NCI-H2029 treated with DMSO at 0.1 percent for 48 hours (cell line): ENCODE data around the gene PDK4.

Experiments
- DNase-seq: peaks from one replicate; lab custom pipeline; 2025; lab: John Stamatoyannopoulos, UW

The PDK4 gene

DNA sequence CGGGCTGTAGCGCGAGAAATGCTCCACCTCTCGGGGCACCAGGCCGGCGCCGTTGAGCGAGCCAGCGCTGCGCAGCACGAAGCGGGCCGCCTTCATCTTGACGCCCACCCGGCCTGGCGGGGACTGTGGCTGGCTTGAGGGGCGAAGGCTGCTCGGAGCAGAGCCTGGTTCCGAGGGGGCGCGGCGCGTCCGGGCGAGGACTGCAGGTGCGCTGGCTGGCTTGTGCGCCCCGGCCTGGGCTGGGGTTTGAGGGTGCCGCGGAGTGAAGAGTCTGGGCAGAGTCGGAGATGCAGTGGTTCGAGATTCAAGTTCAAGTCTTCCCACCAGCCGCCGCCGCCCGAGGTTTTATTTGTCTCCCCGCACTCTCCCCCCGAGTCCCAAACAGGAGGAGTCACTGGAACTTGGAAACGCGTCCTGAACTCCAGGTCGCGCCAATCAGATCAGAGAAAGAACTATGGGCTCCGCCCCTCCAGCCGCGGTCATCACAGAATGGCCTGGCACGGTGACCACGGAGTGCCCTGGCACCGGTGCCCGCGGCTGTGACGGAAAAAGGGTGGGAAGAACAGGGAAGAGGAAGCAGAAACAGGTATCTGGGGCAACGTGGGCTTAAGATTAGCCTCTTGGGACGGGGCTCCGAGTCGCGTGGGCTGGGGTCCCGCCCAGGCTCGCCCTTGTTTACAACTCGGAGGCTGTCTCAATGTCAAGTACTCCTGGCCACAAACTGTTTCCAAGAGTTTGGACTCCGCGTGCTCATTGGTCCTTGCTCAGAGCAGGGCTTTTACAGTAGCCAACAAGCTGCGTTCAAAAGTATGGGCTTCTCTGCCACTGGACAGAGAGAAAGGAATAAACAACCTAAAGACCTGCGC lies at the start of gene PDK4:
Gene PDK4 (minus strand): TSS at position 319 of the 866 bp plus-strand sequence. CDS start 223 bp downstream, at position 96.
- peak; percentile 31 for DNase-seq

DNA sequence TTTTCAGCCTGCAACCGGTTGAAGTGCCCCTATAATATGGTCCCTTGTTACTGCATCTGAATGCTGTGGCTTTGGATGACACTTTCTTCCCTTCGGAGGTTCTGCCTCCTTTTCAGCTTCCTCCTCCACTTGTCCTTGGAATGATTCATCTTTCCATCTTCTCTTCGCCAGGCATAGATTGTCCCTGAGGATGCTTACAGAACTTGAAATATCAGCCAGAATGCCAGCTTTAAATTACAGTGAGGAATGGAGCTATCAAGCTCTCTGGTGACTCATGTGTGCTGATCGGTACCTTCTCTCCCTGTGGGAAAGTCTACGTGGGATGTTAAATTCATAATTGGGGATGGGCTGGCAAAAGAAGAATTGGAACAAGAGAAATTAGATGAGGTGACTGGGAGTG lies 45.9 kb upstream of the PDK4 start:
- DNase-seq = no peak

DNA sequence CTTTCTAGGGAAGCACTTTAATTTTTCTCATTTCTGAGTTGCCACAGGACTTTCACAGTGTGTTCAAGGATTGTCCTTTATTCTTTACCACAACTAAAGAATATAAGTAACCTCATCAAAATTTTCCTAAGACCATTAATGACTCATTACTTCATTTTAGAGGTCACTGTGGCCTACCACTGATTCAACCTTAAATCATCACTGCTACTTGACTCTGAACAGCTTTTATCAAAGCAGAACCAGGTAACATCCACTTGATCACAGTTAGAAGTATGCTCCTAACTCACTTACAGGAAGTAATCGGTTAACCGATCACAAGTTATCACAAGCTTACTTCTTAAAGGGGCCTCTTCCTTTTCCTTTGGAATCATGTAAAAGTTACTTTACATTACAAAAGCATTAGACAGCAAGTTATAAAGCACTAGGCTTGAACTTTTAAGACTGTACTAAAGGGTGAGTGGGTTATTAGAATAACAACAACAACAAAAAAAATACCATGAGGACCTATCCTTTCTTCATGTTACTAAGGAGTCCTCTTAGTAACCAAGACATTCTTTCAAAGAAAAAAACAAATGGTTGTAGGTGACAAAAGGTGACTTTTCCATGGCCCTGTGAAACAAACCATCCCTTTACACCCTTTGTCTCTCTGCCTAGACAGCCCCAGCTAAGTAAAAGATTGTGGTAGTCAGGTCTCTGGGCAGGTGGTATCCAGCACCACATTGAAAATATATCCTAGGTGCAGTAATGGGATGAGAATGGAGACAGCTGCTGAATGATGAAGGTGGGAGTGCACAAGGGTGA lies 40.0 kb upstream of the PDK4 start:
- no peak for DNase-seq

DNA sequence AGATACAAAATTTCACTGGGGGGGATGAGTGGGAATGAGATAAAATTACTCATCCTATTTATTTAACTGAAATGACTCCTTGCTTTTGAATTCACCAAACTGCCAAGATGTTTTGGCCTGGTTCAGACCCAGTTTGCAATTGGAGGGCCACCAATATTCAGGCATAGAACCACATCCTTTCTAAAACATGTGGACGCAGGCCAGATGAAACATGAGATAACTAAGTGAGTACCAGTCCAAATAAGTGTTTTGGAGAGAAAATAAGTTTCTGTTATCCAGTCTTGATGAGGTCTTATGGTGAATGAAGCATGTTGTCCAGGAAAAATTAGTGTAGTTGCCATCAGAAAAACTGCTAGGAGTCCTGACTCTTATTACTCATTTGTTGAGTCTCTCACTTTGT lies 36.3 kb upstream of the PDK4 start:
- DNase-seq = no peak

DNA sequence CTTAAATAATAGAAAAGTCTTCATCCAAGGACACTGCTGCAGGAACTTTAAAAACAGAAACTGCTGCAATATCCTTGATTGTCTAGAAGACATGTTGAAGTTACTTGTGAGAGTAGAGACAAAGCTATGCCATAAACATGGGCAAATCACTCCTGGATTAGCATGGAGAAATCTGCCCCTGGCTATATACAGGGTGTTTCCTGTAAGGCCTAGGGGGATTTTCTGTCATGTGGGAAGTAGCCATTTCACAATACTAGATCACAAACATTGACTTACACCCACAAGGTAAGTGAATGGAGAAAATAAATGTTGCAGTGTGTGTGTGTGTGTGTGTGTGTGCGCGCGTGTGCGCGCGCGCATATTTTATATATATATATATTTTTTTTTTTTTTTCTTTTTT lies 35.2 kb upstream of the PDK4 start:
- no peak for DNase-seq

DNA sequence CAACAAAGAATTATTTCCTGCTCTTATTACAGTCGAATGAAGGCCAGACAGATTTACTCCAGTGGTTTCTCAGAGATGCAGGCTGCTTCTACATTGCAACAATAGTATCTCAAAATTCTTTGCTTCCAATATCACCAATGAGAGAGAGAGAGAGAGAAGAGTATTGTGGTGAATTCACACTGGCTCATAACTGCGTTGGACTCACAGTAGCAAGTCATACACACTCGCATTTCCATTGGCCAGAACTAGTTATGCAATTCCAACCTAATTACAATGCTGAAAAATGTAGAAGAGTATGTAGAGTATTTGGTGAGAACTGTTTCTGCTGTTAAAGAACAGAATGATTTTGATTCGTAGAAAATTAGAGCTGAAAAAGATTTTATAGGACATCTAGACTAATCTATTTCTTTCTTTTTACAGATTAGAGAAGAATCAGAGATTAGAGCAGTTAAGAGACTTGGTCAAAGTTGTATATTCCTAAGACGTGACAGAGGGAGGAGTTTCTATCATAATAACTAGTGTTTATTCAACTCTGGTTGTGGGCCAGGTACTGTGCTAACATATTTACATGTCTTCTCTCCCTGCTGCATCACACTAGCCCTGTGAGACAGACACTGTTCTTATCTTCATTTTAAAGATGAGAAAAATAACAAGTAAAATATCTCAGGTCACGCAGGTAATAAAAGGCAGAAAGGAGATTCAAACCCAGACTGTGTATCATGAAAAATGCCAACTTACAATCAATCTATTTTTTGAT lies 34.6 kb upstream of the PDK4 start:
- DNase-seq = no peak

DNA sequence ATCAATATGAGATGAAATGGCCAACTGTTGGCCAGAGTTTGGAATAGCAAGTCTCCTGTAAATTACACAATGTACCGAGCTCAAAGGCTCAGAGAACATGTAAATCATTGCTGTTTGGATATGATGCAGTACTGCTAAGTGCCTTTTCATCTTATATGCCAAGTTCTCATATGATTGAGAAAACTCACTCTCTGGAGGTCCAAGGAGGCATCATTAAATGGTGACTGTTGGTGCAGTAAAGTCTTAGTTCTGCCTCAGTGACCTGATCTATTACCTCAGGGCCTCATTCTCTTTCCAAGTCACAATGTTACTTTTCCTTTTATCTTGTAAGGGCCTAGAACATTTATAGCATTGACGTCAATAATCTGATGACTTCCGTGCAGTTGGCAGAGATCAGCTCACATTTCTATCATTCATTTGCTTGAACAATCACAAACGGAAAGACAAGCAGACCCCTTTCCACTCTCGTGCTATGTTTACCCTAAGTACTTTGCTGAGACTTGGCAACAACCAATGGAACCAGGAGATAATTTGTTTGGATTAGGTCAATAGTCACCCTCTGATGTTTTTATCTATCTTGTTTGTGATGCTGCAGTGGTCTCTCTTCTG lies 32.6 kb upstream of the PDK4 start:
- DNase-seq = peak; percentile 82

DNA sequence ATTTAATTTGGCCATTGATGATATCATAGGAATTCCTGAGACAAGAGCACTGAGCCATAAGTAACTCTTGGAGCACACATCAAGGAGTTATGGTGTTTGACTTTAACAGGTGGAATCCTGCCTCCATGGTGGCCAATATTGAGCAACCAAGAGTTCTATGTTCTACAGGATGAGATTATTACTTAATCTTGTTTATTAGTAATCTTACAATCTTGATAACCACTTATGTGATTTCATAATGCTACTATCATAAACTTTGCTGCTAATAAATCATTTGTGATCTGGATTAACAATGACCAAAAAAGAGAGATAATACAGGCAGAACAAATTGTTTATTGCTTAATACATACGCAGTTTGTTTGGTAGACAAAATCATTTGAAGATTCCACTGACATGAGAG lies 27.5 kb upstream of the PDK4 start:
- DNase-seq = no peak

DNA sequence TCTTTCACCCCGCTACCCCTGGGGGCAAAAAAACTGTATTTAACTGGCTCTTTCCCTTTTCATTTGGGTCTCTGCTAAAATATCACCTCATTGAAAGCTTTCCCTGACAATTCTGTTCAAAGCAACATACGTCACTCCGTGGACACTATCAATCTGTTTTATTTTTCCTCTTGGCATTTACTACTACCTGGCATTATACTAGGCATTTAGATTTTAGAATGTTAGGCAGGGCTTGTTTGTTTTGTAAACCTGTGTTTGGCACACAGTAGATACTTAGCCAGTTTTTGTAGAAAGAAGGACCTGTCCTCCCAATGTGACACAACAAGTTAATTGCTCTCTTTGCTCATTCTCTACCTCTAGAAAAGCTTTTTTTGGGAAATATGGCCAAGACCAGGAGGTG lies 26.5 kb upstream of the PDK4 start:
- no peak for DNase-seq

DNA sequence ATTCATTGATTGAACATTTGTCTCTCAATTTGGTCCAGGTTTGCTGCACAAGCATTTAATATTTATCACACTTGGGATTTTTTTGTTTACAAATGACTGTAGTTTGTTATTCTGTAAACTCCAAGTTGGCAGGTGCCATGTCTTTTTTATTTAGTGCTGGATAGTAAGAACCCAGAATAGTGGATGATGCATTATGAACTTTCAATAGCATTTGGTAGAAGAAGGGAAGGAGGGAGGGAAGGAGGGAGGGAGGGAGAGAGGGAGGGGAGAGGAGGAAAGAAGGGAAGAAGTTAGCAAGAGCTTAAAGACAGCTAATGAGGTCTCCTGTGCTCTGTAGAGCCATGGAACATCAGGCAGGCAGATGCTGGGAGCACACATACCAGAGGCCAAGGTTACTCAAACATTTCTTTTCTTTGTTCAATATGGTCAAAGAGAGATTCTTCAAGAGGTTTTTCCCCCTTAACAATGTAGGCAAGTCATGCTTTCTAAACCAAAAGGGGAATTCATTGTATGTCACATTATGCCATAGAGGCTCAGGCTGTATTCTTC lies 25.8 kb upstream of the PDK4 start:
- no peak for DNase-seq

DNA sequence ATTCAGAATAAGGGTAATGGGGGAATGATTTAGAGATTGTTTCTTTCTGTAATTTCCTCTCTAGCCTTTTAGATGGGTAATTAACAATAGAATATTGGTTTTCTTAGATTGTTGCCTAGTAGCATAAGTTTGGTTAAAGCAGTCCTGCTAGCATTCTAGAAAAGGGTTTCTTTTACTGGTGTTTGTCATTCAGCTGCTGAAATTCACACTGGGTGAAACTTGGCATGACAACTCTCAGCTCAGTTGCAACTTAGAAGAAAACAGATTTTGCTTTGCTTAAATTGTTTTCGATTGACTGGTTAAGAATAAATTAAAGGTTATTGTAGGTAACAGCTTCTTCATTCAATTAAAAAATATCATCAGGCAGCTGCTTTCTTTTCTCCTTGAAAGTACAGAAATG lies 25.1 kb upstream of the PDK4 start:
- no peak for DNase-seq

DNA sequence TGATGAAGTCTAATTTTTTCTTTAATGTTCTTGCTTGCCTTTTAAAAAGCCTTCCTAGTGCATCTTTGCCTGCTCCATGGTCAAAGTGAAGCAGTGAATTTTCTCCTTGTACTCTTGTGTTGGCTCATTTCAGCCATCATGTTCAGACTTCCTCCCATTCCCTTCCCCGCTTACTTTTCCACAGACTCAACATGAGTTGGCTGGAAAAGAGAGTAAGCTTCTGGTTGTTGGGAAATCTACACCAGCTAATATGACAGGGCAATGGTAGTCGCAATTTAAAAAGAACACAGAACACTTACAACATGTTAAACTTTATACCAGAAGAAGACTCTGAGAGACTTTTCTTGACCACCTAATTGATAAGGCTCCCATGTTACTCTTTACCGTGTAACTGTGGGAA lies 24.3 kb upstream of the PDK4 start:
- no peak for DNase-seq

DNA sequence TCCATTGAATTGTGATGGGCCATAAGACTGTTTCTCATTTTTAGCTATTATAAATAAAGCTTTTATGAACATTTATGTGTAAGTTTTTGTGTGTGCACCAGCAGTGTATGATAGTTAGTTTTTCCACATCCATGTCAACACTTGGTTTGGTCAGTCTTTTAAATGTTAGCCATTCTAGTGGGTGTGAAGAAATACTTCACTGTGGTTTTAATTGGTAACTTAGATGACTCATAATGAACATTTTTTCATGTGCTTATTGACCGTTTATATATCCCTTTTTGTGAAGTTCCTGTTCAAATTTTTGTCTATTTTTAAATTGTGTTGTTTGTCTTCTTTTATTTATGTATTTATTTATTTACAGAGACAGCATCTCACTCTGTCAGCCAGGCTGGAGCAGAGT lies 23.6 kb upstream of the PDK4 start:
- no peak for DNase-seq

DNA sequence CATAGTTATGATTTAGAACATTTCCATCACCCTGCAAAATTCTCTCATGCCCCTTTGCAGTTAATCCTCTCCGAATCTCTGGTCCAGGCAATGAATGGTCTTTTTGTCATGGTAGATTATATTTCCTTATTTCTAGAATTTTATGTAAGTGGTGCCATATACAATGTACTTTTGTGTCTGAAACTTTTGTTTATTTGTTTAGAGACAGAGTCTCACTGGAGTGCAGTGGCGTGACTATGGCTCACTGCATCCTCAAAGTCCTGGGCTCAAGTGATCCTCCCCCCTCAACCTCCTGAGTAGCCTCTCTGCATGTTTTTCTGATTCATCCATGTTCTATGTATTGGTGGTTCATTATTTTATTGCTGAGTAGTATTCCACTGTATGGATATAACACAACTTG lies 23.2 kb upstream of the PDK4 start:
- no peak for DNase-seq

DNA sequence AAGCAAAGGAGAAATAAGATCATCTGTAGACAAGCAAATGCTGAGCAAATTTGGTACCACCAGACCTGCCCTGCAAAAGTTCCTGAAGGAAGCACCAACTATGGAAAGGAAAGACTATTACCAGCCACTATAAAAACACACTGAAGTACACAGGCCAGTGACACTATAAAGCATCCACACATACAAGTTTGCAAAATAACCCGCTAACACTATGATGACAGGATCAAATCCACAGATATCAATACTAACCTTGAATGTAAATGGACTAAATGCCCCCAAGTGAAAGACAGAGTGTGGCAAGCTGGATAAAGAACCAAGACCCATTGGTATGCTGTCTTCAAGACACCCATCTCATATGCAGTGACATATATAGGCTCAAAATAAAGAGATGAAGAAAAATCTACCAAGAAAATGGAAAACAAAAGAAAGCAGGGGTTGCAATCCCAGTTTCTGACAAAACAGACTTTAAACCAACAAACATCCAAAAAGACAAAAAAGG lies 18.2 kb upstream of the PDK4 start:
- no peak for DNase-seq

DNA sequence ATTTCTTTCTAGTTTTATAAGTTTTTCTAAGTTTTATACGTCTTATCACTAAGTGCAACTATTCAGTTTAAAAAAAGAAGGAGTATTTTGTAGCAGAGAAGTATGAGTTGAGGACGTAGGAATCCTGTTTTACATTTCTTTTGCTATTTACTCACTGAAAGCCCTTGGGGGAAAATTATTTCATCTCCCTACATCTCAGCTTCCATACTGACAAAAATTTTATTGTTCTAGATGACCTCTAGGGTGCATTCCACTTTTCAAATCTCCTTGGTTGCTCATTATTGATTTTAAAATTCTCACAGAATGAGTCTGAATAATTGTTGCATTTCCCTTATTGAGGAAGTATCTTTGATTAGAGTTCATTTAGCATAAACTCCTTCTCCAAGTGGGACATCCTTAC lies 14.9 kb upstream of the PDK4 start:
- no peak for DNase-seq

DNA sequence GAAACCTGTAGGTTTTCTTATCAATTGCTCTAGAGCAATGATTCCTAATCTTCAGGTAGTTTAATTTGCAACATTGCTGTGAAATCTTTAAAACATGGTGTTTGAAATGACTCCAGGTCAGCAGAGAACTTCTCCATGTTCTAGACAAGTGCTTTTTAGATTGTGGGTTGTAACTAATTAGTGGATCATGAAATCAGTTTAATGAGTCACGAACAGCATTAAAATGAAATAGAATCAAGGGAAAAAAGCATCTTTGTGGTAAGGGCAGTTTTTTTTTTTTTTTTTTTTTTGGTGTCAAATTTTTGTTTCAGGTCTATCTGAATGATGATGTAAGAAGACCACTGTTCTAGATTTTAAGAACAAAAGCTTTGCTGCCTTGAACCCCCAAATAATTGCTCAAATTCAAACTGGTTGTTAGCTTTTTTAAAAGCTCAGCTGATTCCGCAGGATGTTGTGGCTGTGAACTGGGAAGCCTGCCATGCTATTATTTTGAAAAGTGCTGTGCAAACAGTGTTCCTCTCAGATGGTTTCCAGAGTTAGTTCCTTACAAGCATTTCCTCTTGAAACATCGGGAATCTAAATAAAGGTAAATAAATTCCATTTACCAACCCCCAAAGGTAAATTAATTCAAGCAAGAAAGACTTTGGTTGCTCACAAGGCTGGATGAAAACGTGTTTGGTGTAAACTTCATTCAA lies 13.1 kb upstream of the PDK4 start:
- peak; percentile 82 for DNase-seq

DNA sequence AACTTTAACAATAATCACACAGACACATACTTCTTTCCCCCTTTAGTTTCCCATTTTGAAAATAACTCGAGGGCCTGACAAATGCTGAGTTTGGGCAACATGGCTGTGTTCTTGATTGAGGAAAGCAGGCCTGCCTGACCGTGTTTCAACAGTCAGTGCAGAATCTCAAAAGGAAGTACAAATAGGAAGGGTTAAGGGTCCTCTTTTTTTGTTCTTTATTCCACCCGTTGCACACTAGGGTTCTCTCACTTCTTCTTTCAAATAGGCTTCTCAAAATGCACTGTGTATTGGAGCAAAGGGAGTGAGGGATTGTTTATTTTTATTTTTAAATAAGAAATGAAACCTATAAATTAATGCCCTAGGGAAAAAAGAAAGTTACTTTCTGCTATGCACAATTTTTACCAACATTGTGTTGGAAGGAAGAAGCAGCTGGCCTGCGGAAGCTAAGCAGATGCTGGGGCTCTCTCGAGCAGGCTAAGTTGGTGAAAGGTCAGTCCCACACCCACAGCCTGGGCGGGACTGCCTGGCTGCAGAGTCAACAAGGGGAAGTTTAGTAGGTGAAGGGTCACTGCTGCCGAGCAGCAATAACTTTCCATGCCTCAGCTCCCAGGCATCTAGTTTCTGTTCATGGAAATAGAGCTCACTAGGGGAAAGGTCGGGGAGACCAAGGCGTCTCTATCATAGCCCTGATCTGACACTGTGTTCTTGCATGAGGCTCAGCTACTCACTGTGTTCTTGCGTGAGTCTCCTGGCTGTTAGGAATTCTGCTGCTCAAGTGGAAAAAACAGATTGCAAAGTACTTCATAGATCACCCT lies 12.2 kb upstream of the PDK4 start:
- no peak for DNase-seq

DNA sequence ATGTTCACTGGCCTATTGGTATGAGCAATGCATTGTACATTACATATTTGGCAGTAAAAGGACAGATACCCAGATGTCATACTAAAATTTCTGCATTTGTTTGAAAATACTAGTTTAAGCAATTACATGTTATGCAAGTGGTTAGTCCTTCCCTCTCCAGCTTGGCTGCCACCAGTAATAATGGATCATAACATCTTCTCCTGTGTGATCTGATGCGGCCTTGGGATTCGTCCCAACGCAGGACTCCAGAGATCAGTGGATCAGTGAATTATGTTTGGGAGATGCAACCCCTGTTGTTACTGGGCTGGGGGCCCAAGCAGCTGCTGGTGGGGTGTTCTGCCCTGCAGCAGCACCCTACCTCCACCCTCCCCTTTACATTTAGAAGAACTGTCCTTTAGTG lies 11.2 kb upstream of the PDK4 start:
- no peak for DNase-seq

DNA sequence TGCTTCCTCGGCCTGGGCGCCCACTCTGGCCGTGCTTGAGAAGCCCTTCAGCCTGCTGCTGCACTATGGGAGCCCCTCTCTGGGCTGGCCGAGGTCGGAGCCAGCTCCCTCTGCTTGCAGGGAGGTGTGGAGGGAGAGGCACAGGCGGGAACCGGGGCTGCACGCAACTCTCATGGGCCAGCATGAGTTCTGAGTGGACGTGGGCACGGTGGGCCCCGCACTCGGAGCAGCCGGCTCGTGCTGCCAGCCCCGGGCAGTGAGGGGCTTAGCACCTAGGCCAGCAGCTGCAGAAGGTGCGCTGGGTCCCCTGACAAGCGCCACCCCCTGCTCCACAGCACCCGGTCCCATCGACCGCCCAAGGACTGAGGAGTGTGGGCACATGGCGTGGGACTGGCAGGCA lies 9.0 kb upstream of the PDK4 start:
- DNase-seq = no peak
